ENCODE measurements around the gene CAMK2B.

GRCh38 chr7:44172352-44172751 is 153.0 kb downstream of the CAMK2B start:
- TF ChIP-seq CTCF (IDR thresholded peaks at IDR 0.05; ENCODE audit: insufficient read depth, low read length, poor library complexity, severe bottlenecking), result no peak
- no peak for TF ChIP-seq EZH2phosphoT487 (conservative IDR thresholded peaks at IDR 0.05; ENCODE audit: low read length)
